Endometrium (tissue), 2 donors: Measurements from ENCODE around the gene HOXD4.

Experiments used
- FAIRE-seq: peaks from 2 replicates; lab custom pipeline; 2012; peaks lifted over from hg19 to GRCh38; lab: Jason Lieb, UNC
- donor health status: control.
- donor health status: control.

Gene HOXD4

GRCh38 chr2:176151442-176152287 is at the start of gene HOXD4:
TSS of gene HOXD4 (plus strand) at chr2:176151550. CDS start at chr2:176151634, 84 bp downstream.
- FAIRE-seq: no peak

DNA sequence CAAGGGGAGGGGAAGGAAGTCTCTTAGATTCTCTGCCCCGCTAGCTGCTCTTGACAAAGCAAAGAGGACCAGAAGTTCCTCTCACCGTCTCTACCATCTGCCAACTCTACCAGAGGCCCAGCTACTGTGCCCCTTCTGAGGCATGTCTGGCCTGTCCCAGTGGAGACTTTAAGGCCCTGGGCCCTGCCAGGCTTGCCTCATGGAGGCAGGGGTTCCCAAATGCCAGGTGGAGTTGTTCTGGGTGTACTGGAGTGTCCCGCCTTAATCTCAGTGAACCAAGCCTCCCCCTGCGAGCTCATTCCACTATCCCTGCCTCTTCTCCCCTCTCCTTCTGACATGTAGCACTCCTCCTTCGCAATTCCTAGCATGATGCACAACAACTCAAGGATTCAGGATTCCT is 49.5 kb upstream of the HOXD4 start:
- no peak for FAIRE-seq

- FAIRE-seq: no peak
These were observed 49.0 kb upstream of the HOXD4 start for GRCh38 chr2:176102309-176102866.

DNA sequence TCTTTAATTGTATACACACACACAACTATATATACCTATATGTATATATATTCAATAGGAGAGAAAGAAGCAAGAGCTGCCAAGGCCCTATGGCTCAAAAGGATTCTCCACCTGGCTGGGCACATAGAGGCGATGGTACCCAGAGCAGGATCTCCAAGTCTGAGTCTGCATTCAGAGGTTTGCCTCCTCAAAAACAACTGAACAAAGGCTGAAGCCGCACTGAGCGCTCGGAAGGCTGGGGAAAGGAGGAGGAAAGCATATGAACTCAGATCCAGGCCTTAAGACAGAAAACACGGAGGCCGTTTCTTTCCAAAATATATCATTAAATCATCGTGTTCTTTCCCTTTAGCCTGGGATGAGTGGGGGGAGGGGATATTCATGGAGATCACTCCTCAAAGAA is 48.2 kb upstream of the HOXD4 start:
- FAIRE-seq: no peak

DNA sequence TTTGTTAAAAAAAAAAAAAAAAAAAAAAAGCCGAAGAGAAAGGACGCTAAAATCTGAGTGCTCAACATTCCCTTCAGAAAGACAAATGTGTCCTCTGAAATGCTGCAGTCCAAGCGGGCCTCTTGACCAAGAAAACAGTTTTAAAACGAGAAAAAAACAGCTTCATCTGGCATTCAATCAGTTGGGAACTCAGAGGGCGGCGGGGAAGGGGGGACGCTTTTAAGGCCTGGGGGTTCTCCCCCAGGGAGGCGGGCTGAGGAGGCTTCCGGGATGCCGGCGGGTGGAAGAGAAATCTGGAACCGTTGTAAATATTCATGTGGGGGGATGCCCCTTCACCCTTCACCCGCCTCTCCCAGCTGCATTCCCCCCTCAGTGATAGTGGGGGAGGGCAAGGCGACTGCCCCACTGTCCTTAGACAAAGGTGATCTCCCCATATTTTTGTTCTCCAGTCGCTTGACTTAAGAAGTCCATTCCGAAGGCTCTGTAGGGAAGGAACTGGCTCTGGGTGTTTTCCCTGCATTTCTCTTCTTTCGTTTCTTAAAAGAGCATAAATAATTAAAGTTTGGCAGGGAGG is 47.5 kb upstream of the HOXD4 start:
- peak; percentile 43 for FAIRE-seq

- no peak for FAIRE-seq
These were observed 46.9 kb upstream of the HOXD4 start for GRCh38 chr2:176104316-176105077.

DNA sequence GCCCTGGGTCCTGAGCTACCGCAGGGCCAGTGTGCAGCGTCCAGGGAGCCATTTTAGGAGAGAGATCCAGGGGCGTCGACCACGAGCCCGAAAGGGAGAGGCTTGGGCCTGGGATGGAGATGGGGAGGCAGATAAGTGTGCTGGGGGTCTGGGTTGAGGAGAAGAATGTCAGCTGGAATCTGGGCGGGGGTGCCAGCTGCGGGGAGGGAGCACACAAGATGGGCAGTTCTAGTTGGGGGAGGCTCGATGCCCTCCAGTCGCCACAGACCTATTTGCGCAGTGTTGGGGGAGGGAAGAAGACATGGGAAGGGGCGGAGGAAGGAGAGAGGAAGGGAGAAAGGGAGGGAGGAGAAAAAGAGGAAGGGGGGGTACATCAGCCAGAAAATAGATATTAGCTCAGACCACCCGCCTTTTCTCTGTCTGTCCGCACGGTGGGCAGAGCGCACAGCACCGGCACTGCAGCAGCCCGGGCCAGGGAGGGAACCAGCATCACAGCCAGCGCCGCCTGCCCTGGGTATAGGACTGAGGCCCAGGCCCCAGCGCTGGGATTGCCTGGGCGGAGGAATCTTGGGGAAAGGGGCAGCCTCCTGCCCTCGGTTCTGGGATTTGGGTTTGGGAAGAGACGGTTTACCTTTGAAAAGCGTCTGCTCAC is 46.1 kb upstream of the HOXD4 start:
- FAIRE-seq: no peak

GRCh38 chr2:176105730-176106580 is 45.4 kb upstream of the HOXD4 start:
- FAIRE-seq: no peak

- no peak for FAIRE-seq
These were observed 44.5 kb upstream of the HOXD4 start, which contains the start of gene HOXD11 for GRCh38 chr2:176106581-176107539. TSS of gene HOXD11 (plus strand) at chr2:176107280. CDS start at chr2:176107356, 76 bp downstream.

- FAIRE-seq: no peak
These were observed 43.6 kb upstream of the HOXD4 start for GRCh38 chr2:176107731-176108181.

GRCh38 chr2:176109192-176109901 is 42.0 kb upstream of the HOXD4 start:
- no peak for FAIRE-seq

DNA sequence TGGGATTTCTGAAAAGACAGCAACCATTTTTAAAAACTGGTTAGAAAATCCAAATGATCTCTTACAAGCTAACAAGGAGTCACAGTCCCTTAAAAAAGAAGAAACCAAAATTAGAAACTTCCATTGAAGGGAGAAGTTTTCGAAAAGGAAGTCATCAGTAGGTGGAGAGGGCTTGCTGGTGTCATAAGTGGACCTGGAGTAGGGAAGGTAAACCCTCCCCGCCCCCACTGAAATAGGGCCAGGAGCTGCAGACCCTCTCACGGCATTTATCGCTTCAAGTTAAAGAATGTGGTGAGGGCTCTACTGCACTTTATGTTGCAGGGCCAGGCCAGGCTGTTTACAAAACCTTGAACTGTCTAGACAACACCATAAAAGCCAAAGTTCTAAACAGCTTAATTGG is 41.4 kb upstream of the HOXD4 start:
- no peak for FAIRE-seq

GRCh38 chr2:176110415-176111308 is 40.7 kb upstream of the HOXD4 start:
- no peak for FAIRE-seq

DNA sequence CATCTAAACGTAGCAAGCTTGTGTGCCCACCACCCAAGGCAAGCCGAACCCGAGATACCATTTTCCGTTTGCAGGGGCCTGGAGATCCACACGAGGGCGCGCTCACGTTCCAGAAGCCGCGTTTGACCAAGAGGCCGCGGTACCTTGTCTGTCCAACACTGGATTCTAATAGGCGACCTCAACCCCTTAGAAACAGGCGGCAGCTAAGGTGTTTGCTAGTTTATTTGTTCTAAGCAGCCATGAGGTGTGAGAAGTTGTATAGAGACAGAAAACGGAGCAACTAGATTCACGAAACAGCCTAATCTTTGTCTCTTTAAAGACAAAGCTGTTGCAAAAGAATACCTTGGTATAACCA is 40.1 kb upstream of the HOXD4 start:
- FAIRE-seq: peak; percentile 74

GRCh38 chr2:176111846-176112374 is 39.4 kb upstream of the HOXD4 start:
- FAIRE-seq: no peak

DNA sequence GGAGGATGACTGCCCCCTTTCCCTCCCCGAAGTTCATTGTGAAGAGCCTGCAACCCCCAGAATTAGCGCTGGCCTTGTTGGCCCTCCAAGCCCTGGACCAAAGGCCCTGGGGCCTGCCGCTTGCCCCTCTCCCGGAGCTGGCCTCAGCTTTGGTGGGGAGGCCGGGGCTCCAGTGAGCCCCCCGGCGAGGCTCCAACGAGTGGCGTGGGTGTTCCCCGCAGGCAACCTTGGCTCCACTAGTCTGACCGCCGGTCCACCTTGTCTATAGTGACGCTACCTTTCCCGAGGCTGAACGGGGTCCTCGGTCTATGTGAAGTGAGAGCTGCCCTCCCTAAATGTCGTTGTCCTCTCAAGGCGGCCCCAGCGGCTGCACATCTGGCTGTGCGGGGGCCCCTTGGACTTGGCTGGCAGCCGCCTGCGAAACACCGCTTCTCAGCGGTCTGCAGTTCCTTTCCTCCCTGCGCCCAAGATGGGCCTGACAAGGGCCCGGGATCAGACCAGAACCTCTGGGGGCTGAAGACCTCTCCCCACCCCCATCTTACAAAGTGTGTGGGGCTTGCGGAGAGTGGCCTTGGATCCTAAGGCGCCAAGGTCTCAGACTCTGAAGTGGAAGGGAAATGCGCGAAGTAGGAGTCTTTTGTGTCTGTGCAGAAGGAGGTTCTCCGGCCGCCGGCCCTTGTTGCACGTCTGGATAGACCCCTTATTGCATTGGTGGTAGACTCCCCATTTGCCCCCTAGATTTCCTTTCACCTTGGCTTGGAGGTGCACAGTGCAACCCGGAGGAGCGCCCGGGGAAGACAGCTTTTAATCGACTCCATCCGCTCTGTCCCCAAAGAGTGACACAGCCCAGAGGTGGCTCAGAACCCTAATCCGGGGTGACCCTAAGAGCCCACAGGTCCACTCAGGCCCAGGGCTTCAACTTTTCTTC is 38.7 kb upstream of the HOXD4 start:
- FAIRE-seq: no peak
